Iris pigment epithelial cell (primary cell): Measurements from ENCODE around the gene RRBP1.
"Not testable (repeated sequence)": the region's sequence is repeated elsewhere in the genome, so short reads cannot be mapped to it uniquely, and the experiment has no call there.

Source experiments
- DNase-seq: peaks from one replicate; pipeline ENCODE4 v3.0.0-alpha.2; 2011; ENCODE audit warnings: low read depth

Gene RRBP1

GRCh38 chr20:17661121-17661744 is 20.8 kb downstream of the RRBP1 start:
- no peak for DNase-seq

- no peak for DNase-seq
Measured at GRCh38 chr20:17660667-17661066, 21.4 kb downstream of the RRBP1 start.

- DNase-seq: no peak
Measured at GRCh38 chr20:17659801-17660200, 22.2 kb downstream of the RRBP1 start.

GRCh38 chr20:17659344-17659743 is 22.7 kb downstream of the RRBP1 start:
- DNase-seq: not testable (repeated sequence)

GRCh38 chr20:17658648-17658993 is 23.4 kb downstream of the RRBP1 start:
- DNase-seq: no peak

GRCh38 chr20:17657898-17658647 is 24.0 kb downstream of the RRBP1 start:
- no peak for DNase-seq

- DNase-seq: no peak
Measured at GRCh38 chr20:17657079-17657825, 24.8 kb downstream of the RRBP1 start.

- DNase-seq: peak; percentile 47
Measured at GRCh38 chr20:17655865-17656479, 26.1 kb downstream of the RRBP1 start.

GRCh38 chr20:17655286-17655651 is 26.8 kb downstream of the RRBP1 start:
- no peak for DNase-seq

- DNase-seq: peak; percentile 45
Measured at GRCh38 chr20:17654649-17655285, 27.3 kb downstream of the RRBP1 start.

GRCh38 chr20:17653835-17654648 is 28.0 kb downstream of the RRBP1 start:
- no peak for DNase-seq

GRCh38 chr20:17652411-17652810 is 29.6 kb downstream of the RRBP1 start:
- no peak for DNase-seq

- no peak for DNase-seq
Measured at GRCh38 chr20:17651760-17652388, 30.2 kb downstream of the RRBP1 start.

- DNase-seq: peak; percentile 41
Measured at GRCh38 chr20:17651129-17651759, 30.8 kb downstream of the RRBP1 start.

GRCh38 chr20:17650301-17651128 is 31.5 kb downstream of the RRBP1 start:
- DNase-seq: no peak

- DNase-seq: no peak
Measured at GRCh38 chr20:17648791-17649730, 33.0 kb downstream of the RRBP1 start.

GRCh38 chr20:17648315-17648646 is 33.8 kb downstream of the RRBP1 start:
- DNase-seq: no peak
